ENCODE measurements around the gene LIN28B.
"Not testable (repeated sequence)": the region's sequence is repeated elsewhere in the genome, so short reads cannot be mapped to it uniquely, and the experiment has no call there.

The LIN28B gene

GRCh38 chr6:105013459-105013858 lies 56.6 kb downstream of the LIN28B start:
- DNase-seq (ENCODE audit: low read depth in 3 of 3) = not testable (repeated sequence)

- no peak for DNase-seq (ENCODE audit: low read depth in 3 of 3)
Measured at GRCh38 chr6:105014448-105014847, 57.5 kb downstream of the LIN28B start.

GRCh38 chr6:105014954-105015353 lies 58.0 kb downstream of the LIN28B start:
- no peak for DNase-seq (ENCODE audit: low read depth in 3 of 3)

- no peak for DNase-seq (ENCODE audit: low read depth in 3 of 3)
Measured at GRCh38 chr6:105015482-105015881, 58.6 kb downstream of the LIN28B start.

GRCh38 chr6:105019285-105019684 lies 62.4 kb downstream of the LIN28B start:
- DNase-seq (ENCODE audit: low read depth in 3 of 3) = no peak

GRCh38 chr6:105021399-105021798 lies 64.5 kb downstream of the LIN28B start:
- no peak for DNase-seq (ENCODE audit: low read depth in 3 of 3)

GRCh38 chr6:105022416-105022815 lies 65.5 kb downstream of the LIN28B start:
- no peak for DNase-seq (ENCODE audit: low read depth in 3 of 3)

- DNase-seq (ENCODE audit: low read depth in 3 of 3) = no peak
Measured at GRCh38 chr6:105024803-105025202, 67.9 kb downstream of the LIN28B start.

GRCh38 chr6:105028898-105029297 lies 72.0 kb downstream of the LIN28B start:
- DNase-seq (ENCODE audit: low read depth in 3 of 3) = no peak

GRCh38 chr6:105029581-105029980 lies 72.7 kb downstream of the LIN28B start:
- no peak for DNase-seq (ENCODE audit: low read depth in 3 of 3)

- no peak for DNase-seq (ENCODE audit: low read depth in 3 of 3)
Measured at GRCh38 chr6:105034470-105034869, 77.6 kb downstream of the LIN28B start.

- no peak for DNase-seq (ENCODE audit: low read depth in 3 of 3)
Measured at GRCh38 chr6:105035299-105035698, 78.4 kb downstream of the LIN28B start.

GRCh38 chr6:105036351-105036750 lies 79.4 kb downstream of the LIN28B start:
- no peak for DNase-seq (ENCODE audit: low read depth in 3 of 3)

- DNase-seq (ENCODE audit: low read depth in 3 of 3) = no peak
Measured at GRCh38 chr6:105038259-105038658, 81.4 kb downstream of the LIN28B start.

GRCh38 chr6:105041880-105042279 lies 85.0 kb downstream of the LIN28B start:
- DNase-seq (ENCODE audit: low read depth in 3 of 3) = no peak

GRCh38 chr6:105042648-105043047 lies 85.7 kb downstream of the LIN28B start:
- DNase-seq (ENCODE audit: low read depth in 3 of 3) = no peak

GRCh38 chr6:105043979-105044378 lies 87.1 kb downstream of the LIN28B start:
- DNase-seq (ENCODE audit: low read depth in 3 of 3) = no peak

GRCh38 chr6:105045526-105045925 lies 88.6 kb downstream of the LIN28B start:
- no peak for DNase-seq (ENCODE audit: low read depth in 3 of 3)

- no peak for DNase-seq (ENCODE audit: low read depth in 3 of 3)
Measured at GRCh38 chr6:105051941-105052471, 95.1 kb downstream of the LIN28B start.

- no peak for DNase-seq (ENCODE audit: low read depth in 3 of 3)
Measured at GRCh38 chr6:105056646-105057045, 99.7 kb downstream of the LIN28B start.

- no peak for DNase-seq (ENCODE audit: low read depth in 3 of 3)
Measured at GRCh38 chr6:105057160-105057559, 100.3 kb downstream of the LIN28B start.

GRCh38 chr6:105058316-105058715 lies 101.4 kb downstream of the LIN28B start:
- DNase-seq (ENCODE audit: low read depth in 3 of 3) = no peak

- no peak for DNase-seq (ENCODE audit: low read depth in 3 of 3)
Measured at GRCh38 chr6:105058846-105059245, 101.9 kb downstream of the LIN28B start.

GRCh38 chr6:105066233-105066632 lies 109.3 kb downstream of the LIN28B start:
- DNase-seq (ENCODE audit: low read depth in 3 of 3) = no peak

Data from stimulated activated CD4-positive, alpha-beta T cell treated with anti-CD3 and anti-CD28 coated beads, TNF-alpha, amount 100 ng/mL, for 4 hours (primary cell).